Caco-2 (cell line): ENCODE measurements around the gene GCNA. TPM values are rescaled to one million over a fixed set of nuclear protein-coding genes. Genes with fewer than 3 reads are reported as not detected.
"Not testable (repeated sequence)": the region's sequence is repeated elsewhere in the genome, so short reads cannot be mapped to it uniquely, and the experiment has no call there.

Source experiments
- BruUV-seq: library from RNA; stranded (reverse); fragments of 400-500 nt; replicated peaks from 2 replicates; lab custom pipeline; 2021; lab: Mats Ljungman, UMichigan
- CTCF ChIA-PET: fragments of 300-600 bp; sonication (Branson Sonifier 250); formaldehyde crosslinking; loops from one replicate; lab custom pipeline; 2022; ENCODE audit warnings: antibody characterized with exemption; lab: Charles Lee
- POLR2A ChIA-PET: fragments of 300-600 bp; sonication (Branson Sonifier 250); formaldehyde crosslinking; loops from one replicate; lab custom pipeline; 2022; ENCODE audit warnings: antibody characterized with exemption; lab: Charles Lee
- DNase-seq, 2 experiments: peaks; one replicate each; pipeline versions ENCODE4 v3.0.0 to v3.0.0-alpha.2; 2020 to 2022
- H3K27me3 ChIP-seq: replicated peaks from 2 replicates; pipeline ENCODE4 v1.6.0; 2011; ENCODE audit warnings: low read length; ENCODE audit not compliant: control insufficient read depth, insufficient read depth
- H3K36me3 ChIP-seq: 2 replicates; pipeline ENCODE4 v1.5.1; 2011; ENCODE audit warnings: low read length; ENCODE audit not compliant: control insufficient read depth, insufficient read depth
- H3K4me1 ChIP-seq: fragments of 250-450 bp; sonication (Bioruptor Pico); 2 replicates; pipeline ENCODE4 v1.5.1; 2020; ENCODE audit warnings: mild to moderate bottlenecking
- H3K4me3 ChIP-seq: 2 replicates; pipeline ENCODE4 v1.5.1; 2011; ENCODE audit warnings: low read depth, mild to moderate bottlenecking, control low read depth, low read length
- H3K9me3 ChIP-seq: fragments of 250-450 bp; sonication (Bioruptor Pico); 2 replicates; pipeline ENCODE4 v1.5.1; 2020; ENCODE audit warnings: mild to moderate bottlenecking, moderate library complexity
- H3K27ac Mint-ChIP-seq: one replicate; pipeline ENCODE4 v1.8.0; 2022; ENCODE audit warnings: mixed read lengths; ENCODE audit not compliant: unreplicated experiment
- H3K27me3 Mint-ChIP-seq: one replicate; pipeline ENCODE4 v1.8.0; 2022; ENCODE audit warnings: mixed read lengths; ENCODE audit not compliant: insufficient read depth, unreplicated experiment
- H3K36me3 Mint-ChIP-seq: one replicate; pipeline ENCODE4 v1.8.0; 2022; ENCODE audit warnings: mild to moderate bottlenecking, mixed read lengths; ENCODE audit not compliant: insufficient read depth, unreplicated experiment
- H3K4me1 Mint-ChIP-seq: one replicate; pipeline ENCODE4 v1.8.0; 2022; ENCODE audit warnings: low read depth, mixed read lengths; ENCODE audit not compliant: unreplicated experiment
- H3K4me3 Mint-ChIP-seq: one replicate; pipeline ENCODE4 v1.8.0; 2022; ENCODE audit warnings: mild to moderate bottlenecking, moderate library complexity, mixed read lengths; ENCODE audit not compliant: unreplicated experiment
- H3K9me3 Mint-ChIP-seq: one replicate; pipeline ENCODE4 v1.8.0; 2022; ENCODE audit warnings: mixed read lengths; ENCODE audit not compliant: unreplicated experiment
- intact Hi-C: fragments of 100-400 bp; cut with micrococcal nuclease; formaldehyde crosslinking; loops from one replicate; pipeline ENCODE4 v1.10.0; 2022; ENCODE audit not compliant: unreplicated experiment
- total RNA-seq: library from RNA; stranded (reverse); gene quantifications from 2 replicates; pipeline ENCODE4 v1.2.3, GENCODE V29; 2022
- TF ChIP-seq, protein P1 (sequence below), 2 experiments: fragments of 200-600 bp in 1 of 2; IDR thresholded peaks; 1 replicate in 1 of 2; 2 replicates in 1 of 2; pipeline versions ENCODE4 v1.5.1 to v1.8.0; 2011 to 2022; ENCODE audit warnings: antibody characterized with exemption in 1 of 2, control low read depth in 1 of 2, inconsistent platforms in 1 of 2, low read depth in 1 of 2, low read length in 1 of 2, mild to moderate bottlenecking in 1 of 2, moderate library complexity in 1 of 2; ENCODE audit not compliant: insufficient read depth in 1 of 2, severe bottlenecking in 1 of 2, unreplicated experiment in 1 of 2

GCNA gene
- total RNA-seq, 1 experiment from 2014 or later, result 2.8 TPM

DNA sequence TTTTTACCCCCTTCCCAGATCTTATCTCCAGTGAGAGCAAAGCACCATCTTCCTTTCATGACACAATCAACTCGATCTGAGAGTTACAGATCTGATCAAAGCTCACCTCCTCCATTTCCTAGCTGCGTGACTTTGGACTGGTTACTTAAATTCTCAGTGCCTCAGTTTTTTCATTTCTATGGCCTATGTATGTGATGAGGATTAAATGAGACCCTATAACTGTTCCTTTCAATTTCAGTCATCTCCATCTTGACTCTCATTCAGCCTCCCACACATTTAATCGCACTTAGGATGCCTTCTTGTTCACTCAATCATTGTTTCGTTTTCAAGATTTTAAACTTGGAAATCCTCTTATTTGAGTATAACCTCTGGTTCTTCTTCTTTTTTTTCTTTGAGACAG lies 60.2 kb downstream of the GCNA start:
- no peaks in the 10 kb centered on the region for H3K27me3 Mint-ChIP-seq
- no peaks in the 10 kb centered on the region for H3K36me3 ChIP-seq
- H3K4me1 ChIP-seq, result no peaks in the 10 kb centered on the region
- H3K4me3 Mint-ChIP-seq, result no peak overlapping the region
- H3K27me3 ChIP-seq, result no peaks in the 10 kb centered on the region
- no TSS peak for BruUV-seq
- H3K36me3 Mint-ChIP-seq, result no peaks in the 10 kb centered on the region
- no peaks in the 10 kb centered on the region for H3K9me3 ChIP-seq
- no peak overlapping the region for H3K4me3 ChIP-seq
- CTCF ChIA-PET, result no interaction called here
- TF ChIP-seq, protein P1, sequence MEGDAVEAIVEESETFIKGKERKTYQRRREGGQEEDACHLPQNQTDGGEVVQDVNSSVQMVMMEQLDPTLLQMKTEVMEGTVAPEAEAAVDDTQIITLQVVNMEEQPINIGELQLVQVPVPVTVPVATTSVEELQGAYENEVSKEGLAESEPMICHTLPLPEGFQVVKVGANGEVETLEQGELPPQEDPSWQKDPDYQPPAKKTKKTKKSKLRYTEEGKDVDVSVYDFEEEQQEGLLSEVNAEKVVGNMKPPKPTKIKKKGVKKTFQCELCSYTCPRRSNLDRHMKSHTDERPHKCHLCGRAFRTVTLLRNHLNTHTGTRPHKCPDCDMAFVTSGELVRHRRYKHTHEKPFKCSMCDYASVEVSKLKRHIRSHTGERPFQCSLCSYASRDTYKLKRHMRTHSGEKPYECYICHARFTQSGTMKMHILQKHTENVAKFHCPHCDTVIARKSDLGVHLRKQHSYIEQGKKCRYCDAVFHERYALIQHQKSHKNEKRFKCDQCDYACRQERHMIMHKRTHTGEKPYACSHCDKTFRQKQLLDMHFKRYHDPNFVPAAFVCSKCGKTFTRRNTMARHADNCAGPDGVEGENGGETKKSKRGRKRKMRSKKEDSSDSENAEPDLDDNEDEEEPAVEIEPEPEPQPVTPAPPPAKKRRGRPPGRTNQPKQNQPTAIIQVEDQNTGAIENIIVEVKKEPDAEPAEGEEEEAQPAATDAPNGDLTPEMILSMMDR (IDR thresholded peaks at IDR 0.05; ENCODE audit: insufficient read depth in 1 of 2, low read depth in 1 of 2, low read length in 1 of 2, severe bottlenecking in 1 of 2, unreplicated experiment in 1 of 2), result no peak
- H3K27ac Mint-ChIP-seq, result no peak overlapping the region
- no peak for DNase-seq
- H3K9me3 Mint-ChIP-seq, result no peaks in the 10 kb centered on the region
- intact Hi-C loops, result no loop called here
- no peaks in the 10 kb centered on the region for H3K4me1 Mint-ChIP-seq
- POLR2A ChIA-PET, result no interaction called here

DNA sequence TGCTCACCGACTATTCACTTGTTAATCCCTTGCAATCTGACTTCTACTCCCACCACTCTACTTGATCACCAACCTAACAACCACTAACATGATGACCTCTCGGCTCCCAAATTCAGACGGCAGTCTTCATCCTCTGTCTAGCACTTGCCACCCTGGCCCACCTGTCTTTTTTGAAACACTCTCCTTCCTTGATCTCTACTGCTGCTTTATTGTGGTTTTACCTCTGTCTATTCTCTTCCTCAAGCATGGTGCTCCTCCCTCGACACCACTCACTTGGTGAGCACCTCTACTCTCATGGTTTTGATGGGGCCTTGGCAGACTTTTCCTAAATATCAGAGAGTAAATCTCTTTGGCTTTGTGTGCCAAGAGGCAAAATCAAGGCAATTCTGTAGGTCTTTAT lies 61.8 kb downstream of the GCNA start:
- Histone ChIP-seq H3K9me3 (no peaks in the 10 kb centered on the region), H3K4me3 (no peak overlapping the region), H3K4me1 (no peaks in the 10 kb centered on the region), H3K36me3 (no peaks in the 10 kb centered on the region), H3K27me3 (no peaks in the 10 kb centered on the region)
- Mint-ChIP-seq H3K4me1 (no peaks in the 10 kb centered on the region), H3K27ac (no peak overlapping the region), H3K4me3 (no peak overlapping the region), H3K36me3 (no peaks in the 10 kb centered on the region), H3K27me3 (no peaks in the 10 kb centered on the region), H3K9me3 (no peaks in the 10 kb centered on the region)
- ChIA-PET CTCF (no interaction called here), POLR2A (no interaction called here)
- TF ChIP-seq, protein P1 (IDR thresholded peaks at IDR 0.05; ENCODE audit: insufficient read depth in 1 of 2, low read depth in 1 of 2, low read length in 1 of 2, severe bottlenecking in 1 of 2, unreplicated experiment in 1 of 2), result no peak
- BruUV-seq, result no TSS peak
- no peak for DNase-seq
- intact Hi-C loops, result no loop called here

DNA sequence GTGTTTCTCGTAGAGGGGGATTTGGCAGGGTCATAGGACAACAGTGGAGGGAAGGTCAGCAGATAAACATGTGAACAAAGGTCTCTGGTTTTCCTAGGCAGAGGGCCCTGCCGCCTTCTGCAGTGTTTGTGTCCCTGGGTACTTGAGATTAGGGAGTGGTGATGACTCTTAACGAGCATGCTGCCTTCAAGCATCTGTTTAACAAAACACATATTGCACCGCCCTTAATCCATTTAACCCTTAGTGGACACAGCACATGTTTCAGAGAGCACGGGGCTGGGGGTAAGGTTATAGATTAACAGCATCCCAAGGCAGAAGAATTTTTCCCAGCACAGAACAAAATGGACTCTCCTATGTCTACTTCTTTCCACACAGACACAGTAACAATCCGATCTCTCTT lies 66.2 kb downstream of the GCNA start:
- intact Hi-C loops, H3K36me3 Mint-ChIP-seq, H3K27me3 ChIP-seq, POLR2A ChIA-PET, CTCF ChIA-PET, H3K27ac Mint-ChIP-seq, H3K9me3 ChIP-seq, H3K4me3 Mint-ChIP-seq, BruUV-seq, H3K4me1 ChIP-seq, H3K4me1 Mint-ChIP-seq, H3K27me3 Mint-ChIP-seq, DNase-seq, H3K4me3 ChIP-seq, H3K36me3 ChIP-seq, H3K9me3 Mint-ChIP-seq: not testable (repeated sequence)
